ENCODE data around the gene MIB1.

MIB1 gene

DNA sequence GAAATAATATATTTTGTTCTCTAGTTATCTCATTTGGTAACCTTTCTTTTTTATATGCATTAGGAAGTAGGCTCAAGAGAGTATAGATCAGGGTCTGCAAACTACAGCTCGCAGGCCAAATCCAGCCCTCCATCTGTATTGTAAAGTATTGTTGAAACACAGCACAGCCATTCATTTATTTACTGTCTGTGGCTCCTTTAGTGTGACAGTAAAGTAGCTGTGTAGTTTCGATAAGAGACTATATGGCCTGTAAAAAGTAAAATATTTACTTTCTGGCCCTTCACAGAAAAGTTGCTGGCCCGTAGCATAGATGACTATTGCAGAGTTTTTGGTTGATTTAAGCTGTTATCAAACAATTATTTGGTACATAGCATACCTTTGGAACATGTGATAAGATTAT, 67.6 kb downstream of the MIB1 start:
- in situ Hi-C loops (cut with MboI; ENCODE audit: low sequenced_read_pairs), result no loop called here

DNA sequence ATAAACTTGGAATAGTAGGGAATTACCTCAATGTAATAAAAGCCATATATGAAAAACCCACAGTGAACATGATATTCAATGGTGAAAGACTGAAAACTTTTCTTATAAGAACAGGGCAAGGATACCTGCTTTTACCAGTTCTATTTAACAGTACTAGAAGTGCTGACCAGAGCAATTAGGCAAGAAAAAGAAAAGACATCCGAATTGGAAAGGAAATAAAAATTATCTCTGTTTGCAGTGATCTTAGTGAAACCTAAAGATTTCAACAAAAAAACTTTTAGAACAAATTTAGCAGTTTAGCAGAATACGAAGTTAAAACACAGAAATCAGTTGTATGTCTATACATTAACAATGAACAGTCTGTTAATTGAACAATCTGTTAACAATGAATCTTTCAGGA, 69.1 kb downstream of the MIB1 start:
- in situ Hi-C loops (cut with MboI; ENCODE audit: low sequenced_read_pairs), result no loop called here

DNA sequence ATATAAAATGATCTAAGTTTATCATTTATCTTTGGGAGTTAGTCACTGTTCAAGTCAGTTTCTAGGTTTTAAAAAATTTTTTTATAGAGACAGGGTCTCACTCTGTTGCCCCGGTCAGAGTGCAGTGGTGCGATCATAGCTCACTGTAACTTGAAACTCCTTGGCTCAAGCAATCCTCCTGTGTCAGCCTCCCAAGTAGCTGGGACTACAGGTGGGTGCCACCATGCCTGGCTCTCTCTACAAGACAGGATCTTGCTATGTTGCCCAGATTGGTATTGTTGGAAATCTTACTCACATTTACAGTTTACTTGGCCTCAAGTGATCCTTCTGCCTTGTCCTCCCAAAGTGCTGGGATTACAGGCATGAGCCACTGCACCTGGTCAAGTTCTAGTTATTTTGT, 74.5 kb downstream of the MIB1 start:
- in situ Hi-C loops (cut with MboI; ENCODE audit: low sequenced_read_pairs), result no loop called here

- in situ Hi-C loops (cut with MboI; ENCODE audit: low sequenced_read_pairs), result no loop called here
These were observed 79.6 kb downstream of the MIB1 start for GRCh38 chr18:21820033-21820810.

- in situ Hi-C loops (cut with MboI; ENCODE audit: low sequenced_read_pairs), result no loop called here
These were observed 80.2 kb downstream of the MIB1 start for GRCh38 chr18:21820811-21821143.

- in situ Hi-C loops (cut with MboI; ENCODE audit: low sequenced_read_pairs), result no loop called here
These were observed 83.3 kb downstream of the MIB1 start for GRCh38 chr18:21823848-21824247.

GRCh38 chr18:21826196-21826595, 85.6 kb downstream of the MIB1 start:
- in situ Hi-C loops (cut with MboI; ENCODE audit: low sequenced_read_pairs), result no loop called here

DNA sequence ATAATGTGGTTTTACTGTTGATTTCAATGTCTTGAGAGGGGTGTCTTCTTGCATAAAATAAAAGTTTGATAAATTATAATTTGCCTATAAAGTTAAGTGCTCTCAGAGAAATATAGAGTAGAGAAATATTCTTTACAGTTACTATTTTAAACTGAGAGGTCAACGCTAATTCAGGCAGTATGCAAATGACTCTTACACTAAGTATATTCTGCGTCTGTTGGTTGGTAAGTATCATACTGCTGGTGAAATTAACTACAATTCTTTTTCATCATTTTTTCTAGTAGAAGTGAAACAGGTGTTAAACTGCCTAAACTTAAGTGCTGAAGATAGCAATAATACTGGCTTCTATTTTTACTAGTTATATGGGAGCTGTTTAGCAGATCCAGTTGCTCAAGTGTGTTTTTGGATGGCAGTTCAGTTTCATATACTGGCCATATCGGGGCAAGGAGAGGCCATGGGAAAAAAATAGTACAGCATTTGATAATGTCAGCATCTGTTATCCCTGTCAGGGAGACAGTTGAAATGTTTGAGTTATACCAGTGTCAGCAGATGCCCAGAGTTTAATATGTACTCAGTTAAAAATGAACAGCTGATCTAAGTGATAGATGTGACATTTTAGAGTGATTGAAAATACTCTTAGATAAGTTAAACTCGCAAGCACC, 86.2 kb downstream of the MIB1 start:
- in situ Hi-C loops (cut with MboI; ENCODE audit: low sequenced_read_pairs), result no loop called here

DNA sequence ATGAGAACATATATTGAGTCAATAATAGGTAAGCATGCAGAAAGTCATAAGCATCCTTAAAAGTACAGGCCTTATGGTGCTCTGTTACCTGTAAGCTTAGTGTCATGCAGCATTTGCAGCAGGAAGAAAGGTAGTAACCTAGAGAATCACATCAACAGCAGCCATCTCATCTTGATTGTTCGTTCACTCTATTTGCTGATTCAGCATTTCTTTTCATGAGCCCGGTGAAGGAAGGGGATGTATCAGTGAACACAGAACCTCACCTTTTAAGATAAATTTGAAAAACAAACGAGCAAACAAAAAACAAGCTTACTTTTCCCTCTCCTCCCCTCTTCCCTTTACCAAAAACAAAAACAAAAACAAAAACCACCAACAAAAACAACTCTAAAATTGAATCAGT, 89.9 kb downstream of the MIB1 start:
- in situ Hi-C loops (cut with MboI; ENCODE audit: low sequenced_read_pairs), result no loop called here

- in situ Hi-C loops (cut with MboI; ENCODE audit: low sequenced_read_pairs), result no loop called here
These were observed 90.8 kb downstream of the MIB1 start for GRCh38 chr18:21831413-21831831.

- in situ Hi-C loops (cut with MboI; ENCODE audit: low sequenced_read_pairs), result no loop called here
These were observed 93.2 kb downstream of the MIB1 start for GRCh38 chr18:21833604-21834298.

- in situ Hi-C loops (cut with MboI; ENCODE audit: low sequenced_read_pairs), result no loop called here
These were observed 93.7 kb downstream of the MIB1 start for GRCh38 chr18:21834299-21834660.

DNA sequence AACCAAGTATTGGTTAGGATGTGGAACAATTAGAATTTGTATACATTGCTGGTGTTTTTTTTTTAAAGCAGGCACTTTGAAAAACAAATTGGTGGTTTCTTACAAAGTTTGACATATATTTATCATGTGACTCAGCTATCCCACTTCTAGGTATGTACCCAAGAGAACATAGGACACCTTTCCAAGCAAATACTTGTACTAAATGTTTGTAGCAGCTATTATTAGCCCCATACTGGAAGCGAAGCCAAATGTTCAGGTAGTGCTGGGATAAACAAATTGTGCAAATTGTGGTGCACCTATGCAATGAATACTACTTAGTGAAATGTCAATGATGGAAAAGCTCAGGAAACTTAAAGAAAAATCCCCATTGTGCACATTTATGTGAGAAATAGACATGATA, 101.0 kb downstream of the MIB1 start:
- in situ Hi-C loops (cut with MboI; ENCODE audit: low sequenced_read_pairs), result no loop called here

- in situ Hi-C loops (cut with MboI; ENCODE audit: low sequenced_read_pairs), result no loop called here
These were observed 102.7 kb downstream of the MIB1 start for GRCh38 chr18:21843341-21843740.

DNA sequence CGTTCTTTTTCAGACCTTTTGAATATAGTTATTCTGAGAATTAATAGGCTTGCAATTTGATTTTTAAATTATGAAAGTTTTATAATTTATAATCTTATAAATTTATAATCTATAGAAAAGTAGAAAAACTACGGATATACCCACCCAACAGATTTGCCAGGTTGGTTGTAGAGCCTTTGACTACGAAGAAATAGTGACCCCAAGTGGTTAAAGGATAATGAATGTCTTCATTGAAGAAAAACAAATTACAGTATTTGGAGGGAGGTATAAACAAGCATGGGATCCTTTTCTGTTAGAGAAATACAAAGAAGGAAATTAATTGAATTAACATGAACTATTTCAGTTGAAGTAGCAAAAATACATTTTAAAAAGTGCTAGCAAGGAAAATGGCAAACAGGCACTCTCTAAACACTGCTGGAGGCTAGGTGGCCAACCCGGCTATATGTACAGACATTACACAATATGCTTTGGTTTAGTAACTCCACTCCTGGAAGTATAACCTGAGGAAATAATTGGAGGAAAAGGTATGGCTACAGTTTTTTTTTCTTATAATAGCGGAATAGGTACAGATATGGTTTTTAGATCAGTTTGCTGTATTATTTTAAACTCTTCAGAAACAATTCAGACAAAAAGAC, 110.9 kb downstream of the MIB1 start:
- in situ Hi-C loops (cut with MboI; ENCODE audit: low sequenced_read_pairs), result no loop called here

DNA sequence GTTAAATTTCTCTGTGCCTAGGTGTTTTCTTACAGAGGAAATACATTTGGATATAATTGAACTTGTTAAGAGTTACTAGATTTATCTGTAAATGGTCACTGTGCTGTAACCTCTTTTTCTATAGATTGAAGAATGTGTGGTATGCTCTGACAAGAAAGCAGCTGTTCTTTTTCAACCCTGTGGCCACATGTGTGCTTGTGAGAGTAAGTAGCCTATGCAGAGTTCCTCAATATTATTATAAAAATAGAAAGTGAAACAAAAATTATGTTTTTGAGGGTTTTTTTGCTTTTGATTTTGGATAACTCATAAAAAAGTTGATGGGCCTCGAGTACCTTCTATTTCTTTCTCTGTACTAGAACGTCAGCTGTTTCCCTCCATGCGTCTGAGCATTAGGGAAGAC, 112.4 kb downstream of the MIB1 start:
- in situ Hi-C loops (cut with MboI; ENCODE audit: low sequenced_read_pairs), result no loop called here

GRCh38 chr18:21853775-21854552, 113.4 kb downstream of the MIB1 start:
- in situ Hi-C loops (cut with MboI; ENCODE audit: low sequenced_read_pairs), result no loop called here

- in situ Hi-C loops (cut with MboI; ENCODE audit: low sequenced_read_pairs), result no loop called here
These were observed 114.8 kb downstream of the MIB1 start for GRCh38 chr18:21855432-21855831.

GRCh38 chr18:21857871-21858270, 117.3 kb downstream of the MIB1 start:
- in situ Hi-C loops (cut with MboI; ENCODE audit: low sequenced_read_pairs), result no loop called here

- in situ Hi-C loops (cut with MboI; ENCODE audit: low sequenced_read_pairs), result no loop called here
These were observed 118.0 kb downstream of the MIB1 start for GRCh38 chr18:21858544-21858943.

DNA sequence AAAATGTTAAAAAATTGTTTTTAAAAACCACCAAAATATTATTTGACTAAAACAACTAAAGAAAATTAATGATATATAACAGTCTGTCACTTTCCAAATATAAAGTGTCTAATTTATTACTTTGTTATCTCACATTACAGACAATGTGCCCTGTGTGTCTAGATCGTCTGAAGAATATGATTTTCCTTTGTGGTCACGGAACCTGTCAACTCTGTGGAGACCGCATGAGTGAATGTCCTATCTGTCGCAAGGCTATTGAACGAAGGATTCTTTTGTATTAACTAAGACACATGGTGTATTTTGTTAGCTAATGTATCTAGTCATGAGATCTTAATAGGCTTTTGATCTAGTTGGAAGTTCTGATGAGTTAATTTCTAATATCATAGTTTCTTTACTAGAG, 123.8 kb downstream of the MIB1 start:
- in situ Hi-C loops (cut with MboI; ENCODE audit: low sequenced_read_pairs), result no loop called here

All from hTERT RPE-1 (cell line).